Esophagus mucosa (tissue), 1 donor: ENCODE measurements around the gene FHIT. TPM values are rescaled to one million over a fixed set of nuclear protein-coding genes. Genes with fewer than 3 reads are reported as not detected.

Experiments
- ATAC-seq: fragments of 200-7000 bp; cut with Tn5 transposase; one replicate; pipeline ENCODE4 v1.9.1; 2020
- total RNA-seq: library from RNA; stranded (reverse); gene quantifications from one replicate; pipeline ENCODE4 v1.2.4, GENCODE V29; 2023
- donor health status: DM: yes; HTN: yes; CAD: no.

The FHIT gene
- total RNA-seq, result 10.5 TPM

DNA sequence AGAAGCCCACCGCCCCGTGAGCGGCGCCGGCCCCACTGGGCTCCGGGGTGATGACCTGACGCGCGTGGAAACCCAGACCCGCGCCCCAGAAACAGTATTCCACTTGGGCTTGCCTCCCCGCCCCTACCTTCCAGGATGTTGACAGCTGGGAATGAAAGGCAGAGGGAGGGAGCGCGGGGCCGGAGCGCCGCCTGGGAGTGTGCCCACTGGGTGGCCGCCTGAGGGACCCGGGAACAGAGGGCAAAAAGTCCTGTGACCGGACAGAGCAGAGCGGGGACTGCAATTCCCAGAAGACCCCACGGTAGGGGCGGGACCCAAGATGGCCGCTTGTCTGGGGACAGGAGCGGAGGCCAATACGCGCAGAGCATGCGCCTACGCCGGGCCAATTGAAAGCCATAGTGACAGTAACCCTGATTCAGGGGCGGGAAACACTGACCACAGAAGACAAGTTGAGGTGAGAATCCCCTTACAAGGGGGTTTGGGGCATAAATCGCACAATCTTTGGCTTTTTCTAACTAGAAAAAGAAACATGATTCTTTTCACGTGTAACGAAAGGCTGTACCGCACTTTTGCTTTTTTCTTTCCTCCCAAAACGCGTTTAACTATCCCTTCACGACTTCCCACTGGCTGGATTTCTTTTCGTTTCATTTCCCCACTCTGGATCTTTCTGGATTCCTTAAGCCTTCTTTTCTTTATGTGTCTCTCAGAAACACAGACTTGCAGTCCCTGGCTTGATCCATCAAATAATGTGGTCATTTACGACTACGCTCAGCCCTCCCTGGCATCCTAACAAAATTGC is at the start of gene FHIT:
Gene FHIT, minus strand, starts transcription at position 279 of the 799 bp plus-strand sequence.
- ATAC-seq, result peak; percentile 99

DNA sequence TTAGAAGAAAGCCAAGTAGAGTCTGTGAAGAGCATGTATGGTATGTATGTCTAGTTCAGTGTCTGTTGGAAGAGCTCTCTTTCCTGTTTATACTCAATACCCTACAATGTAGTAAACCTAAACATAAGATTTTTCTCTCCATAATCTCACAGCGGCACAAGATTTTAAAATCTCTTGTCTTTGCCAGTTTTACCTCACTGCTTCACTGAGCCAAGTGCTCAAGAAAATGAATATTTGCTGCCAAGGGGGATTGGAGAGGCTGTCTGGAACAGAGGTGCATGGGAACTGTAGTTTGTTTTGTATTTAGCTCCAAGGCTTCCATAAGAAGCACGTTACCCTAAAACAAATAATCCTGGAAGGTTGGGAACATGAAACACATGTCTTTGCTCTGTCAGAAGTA is 49.5 kb upstream of the FHIT start:
- no peak for ATAC-seq

DNA sequence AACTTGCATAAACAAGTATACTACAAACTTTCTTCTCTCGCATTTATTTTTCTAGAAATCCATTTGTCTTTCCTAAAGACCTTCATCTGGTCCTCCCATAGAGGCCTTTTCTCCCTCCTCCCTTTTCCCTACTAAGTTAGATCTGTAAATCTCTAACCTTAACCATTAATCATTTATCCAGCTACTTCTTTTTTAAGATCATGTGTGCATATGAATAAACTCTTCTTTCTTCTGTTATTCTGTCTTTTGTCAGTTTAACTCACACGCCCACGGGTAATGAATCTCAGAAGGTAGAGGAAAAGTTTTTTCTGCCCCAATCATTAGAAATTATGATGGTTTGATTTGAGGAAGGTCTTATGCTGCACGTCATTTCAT is 48.7 kb upstream of the FHIT start:
- no peak for ATAC-seq

DNA sequence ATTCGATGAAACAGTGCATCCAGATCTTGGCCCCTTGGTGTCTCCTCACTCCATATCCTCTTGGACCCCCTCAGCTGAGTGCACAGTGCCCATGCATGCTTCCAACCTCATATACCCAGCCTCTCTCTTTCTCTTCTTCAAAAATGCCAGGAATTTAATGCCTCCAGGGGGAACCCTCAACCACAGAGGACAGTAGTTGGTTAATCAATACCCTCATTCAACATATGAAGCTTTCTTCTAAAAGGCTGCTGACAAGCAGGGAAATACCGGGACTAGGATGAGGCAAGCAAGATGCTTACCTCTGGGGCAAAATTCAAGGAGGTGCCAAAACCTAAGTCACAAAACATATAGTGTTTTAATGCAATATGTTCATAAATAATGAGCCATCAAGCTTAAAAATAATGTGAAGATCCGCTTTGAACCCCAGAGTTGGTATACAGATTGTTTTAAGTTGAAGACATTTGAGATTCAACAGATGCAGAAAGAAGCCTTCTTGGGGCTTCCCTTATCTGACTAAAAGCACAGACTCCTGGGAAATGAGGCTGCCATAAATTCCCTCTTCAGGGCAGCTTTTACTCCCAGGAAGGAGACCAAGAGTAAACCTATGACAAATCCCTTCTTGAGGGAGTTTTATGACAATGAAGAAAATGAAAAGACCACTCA is 48.2 kb upstream of the FHIT start:
- no peak for ATAC-seq

DNA sequence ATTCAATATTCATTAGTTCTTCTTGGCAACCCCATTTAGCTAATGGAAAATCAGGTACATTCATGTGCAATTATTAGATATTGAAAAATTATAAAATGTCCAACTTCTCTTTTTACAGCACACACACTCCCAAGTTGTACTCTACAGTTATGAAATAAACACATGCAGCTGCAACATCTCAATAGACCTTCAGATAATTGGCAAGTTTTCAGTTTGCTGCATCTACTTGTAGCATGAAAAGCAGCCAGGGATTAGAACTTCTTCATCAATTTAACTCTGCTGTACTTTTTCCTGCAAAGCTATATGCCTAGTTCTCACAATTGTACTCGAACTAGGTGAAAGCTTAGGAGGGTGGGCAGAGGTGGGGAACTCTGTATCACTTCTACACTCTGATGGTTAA is 46.6 kb upstream of the FHIT start:
- no peak for ATAC-seq

DNA sequence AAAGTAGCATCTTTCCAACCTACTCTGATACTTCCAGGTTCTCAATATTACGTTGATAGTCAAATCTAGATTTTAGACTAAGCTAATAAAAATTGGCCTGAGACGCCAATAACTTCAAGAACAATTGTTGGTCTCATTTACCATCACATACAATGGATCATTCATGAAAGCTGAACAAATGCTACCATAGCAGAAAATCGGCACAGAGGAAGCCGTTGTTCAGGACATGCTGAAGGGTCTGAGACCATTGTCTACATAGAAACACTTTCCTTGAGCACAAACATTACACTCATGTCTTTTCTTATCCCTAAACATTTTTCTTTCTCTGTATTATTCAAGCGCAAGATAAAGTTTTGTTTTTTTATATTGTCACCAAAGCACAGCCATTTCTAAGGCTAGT is 37.2 kb upstream of the FHIT start:
- no peak for ATAC-seq

DNA sequence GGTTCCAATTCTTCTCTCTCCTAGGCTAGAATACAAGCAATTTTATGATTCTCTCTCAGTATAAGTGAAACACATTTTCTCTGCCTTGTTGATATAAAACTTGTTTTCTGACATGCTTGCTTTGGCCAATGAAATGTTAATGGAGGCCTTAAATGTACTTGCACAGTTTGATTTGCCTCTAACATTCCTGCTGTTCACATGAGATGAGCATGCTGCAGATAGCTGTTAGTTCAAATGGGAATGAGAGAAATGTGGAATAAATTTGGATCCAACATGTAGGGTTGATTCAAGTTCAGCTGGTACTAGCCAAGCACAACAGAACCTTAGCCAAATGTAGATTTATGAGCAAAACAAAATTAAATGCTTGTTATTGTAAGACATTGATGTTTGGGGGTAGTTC is 32.6 kb upstream of the FHIT start:
- no peak for ATAC-seq

DNA sequence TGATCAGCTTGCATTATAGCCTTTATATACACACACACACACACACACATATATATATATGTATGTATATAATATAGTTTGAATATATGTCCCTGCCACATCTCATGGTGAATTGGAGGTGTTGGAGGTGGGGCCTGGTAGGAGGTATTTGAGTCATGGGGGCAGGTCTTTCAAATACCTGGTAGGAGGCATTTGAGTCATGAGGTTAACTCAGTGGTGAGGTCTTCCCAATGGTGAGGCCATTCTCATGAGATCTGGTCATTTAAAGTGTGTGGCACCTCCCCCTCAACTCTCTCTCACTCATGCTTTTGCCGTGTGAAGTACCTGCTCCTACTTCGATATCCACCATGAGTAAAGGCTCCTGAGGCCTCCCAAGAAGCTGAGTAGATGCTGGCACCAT is 27.5 kb upstream of the FHIT start:
- no peak for ATAC-seq

DNA sequence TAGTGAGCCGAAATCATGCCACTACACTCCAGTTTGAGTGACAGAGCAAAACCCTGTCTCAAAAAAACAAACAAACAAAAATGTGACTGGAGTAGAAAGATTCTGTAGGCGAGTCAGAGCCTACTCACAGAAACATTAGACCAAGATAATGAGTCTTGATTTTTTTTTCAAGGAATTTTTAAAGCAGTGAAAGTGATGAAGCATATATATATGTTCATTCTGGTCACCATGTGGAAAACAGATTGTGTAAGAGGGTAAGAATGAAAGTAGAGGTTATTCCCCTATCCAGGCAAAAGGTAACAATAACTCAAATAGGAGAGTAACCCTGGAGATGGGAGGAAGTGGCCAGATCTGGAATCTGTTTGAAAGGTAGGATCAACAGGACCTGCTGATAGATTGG is 26.2 kb upstream of the FHIT start:
- ATAC-seq, result no peak

DNA sequence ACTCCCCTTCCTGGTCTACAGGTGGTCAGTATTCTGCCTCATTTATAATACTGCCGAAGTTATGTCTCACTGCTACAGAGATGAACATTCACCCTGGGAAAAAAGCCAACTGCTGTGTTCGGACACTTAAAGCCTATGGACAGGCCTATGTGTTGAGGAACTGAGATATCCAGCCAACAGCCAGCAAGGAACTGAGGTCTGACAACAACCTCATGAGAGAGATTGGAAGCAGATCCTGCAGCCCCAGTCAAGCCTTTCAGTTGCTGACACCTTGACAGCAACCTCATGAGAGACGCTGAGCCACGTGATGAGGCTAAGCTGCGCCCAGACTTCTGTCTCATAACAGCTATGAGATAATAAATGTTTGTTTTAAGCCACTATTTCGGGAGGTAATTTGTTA is 18.2 kb upstream of the FHIT start:
- ATAC-seq, result no peak

DNA sequence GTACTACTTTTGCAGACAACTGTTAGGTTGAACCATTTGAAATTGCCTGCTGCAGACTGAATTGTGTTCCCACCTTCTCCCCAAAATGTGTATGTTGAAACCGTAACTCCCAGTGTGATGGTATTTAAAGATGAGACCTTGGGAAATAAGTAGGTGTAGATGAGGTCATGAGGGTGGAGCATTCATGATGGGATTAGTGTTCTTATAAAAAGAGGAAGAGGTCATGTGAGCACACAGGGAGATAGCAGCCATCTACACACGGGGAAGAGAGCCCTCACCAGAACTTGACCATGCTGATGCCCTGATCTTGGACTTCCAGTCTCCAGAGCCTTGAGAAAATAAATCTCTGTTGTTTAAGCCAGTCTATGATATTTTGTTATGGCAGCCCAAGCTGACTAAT is 17.4 kb upstream of the FHIT start:
- ATAC-seq, result no peak

DNA sequence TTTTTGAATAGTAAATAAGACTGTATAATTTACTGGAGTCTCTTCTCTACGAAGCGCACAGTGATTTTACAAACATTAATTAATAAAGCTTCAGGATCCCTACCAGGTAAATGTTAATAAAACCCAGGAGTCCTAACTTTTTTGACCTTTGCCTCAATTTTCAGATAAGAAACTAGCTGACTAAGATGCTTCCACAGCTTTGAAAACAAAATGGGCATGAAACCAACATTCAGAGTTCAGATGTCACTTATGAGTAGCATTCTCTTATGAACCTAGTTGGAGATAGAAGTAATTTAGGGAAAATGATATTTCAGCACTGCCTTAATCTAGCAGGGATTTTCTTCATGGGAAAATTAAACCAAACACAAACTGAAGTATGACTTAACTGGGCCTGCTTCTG is 13.0 kb upstream of the FHIT start:
- ATAC-seq, result no peak

DNA sequence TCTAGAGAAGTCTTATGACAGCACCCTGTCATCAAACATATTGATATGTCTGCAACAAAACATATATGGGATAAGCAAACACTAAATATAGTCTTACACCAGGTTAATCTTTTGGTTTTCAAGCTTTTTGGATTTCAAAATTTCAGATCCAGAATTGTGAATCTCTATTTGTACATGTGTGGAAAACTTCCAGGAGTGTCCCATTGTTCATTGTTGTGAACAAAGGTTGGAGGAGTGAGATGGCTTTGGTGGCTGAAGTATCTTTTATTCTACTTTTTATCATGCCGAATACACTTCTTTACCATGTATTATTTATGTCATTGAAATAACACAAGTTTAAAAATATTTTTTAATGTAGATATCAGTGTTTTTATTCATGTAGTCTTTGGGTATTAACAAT is 5.9 kb upstream of the FHIT start:
- ATAC-seq, result no peak

DNA sequence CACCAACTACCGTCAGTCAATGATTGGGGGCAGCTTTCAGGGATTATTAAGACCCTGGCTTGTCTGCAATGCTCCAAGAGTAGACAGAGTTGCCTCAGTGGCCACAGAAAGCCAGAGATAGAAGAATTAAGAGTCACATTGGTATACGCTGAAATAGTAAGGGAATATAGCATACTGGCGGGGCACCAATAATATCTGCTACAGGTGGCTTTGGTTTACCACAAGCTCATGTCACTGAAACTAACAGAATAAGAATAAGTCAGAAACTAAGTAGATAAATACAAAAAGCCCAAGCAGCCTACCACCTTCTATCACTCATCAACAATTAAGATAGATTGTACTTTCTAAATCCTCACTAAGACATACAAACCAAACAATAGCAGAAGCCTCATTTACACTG is 2.5 kb upstream of the FHIT start:
- no peak for ATAC-seq

DNA sequence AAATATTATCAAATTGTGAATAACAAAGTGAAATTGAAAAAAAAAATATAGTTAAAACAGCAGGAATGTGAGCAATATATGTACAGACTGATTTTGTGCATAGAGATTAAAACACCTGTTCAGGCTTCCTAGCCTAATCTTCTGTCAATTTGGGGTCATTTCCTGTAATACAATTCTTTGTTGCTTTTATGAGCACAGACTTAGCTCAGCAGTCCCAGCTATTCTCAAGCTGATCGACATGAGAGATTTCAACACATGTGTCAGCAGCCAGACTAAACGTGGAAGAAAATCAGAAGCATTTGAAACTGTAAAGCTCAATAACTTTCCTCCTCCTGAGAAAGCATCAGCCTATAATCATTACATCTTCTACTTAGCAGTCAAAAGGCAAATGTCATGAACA is 1.6 kb upstream of the FHIT start:
- ATAC-seq, result no peak

DNA sequence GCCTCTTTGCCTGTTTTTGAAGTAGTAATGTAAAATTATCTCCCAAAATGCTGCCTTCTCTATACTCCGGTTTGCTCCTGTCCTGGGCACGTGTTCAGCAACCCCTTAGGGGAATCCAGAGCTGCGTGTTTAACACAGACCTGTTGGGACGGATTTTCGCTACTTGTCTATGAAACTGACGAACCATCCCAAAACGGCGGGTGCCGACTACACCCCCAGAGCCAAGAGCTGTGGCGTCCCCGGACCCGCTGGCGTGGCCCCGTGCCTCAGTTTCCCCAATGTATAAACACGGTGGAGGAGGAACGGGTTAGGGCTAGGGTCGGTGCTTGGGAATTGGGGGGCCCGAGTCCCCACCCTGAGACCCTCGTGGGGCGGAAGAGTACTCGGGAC is 473 bp downstream of the FHIT start:
- peak; percentile 66 for ATAC-seq

DNA sequence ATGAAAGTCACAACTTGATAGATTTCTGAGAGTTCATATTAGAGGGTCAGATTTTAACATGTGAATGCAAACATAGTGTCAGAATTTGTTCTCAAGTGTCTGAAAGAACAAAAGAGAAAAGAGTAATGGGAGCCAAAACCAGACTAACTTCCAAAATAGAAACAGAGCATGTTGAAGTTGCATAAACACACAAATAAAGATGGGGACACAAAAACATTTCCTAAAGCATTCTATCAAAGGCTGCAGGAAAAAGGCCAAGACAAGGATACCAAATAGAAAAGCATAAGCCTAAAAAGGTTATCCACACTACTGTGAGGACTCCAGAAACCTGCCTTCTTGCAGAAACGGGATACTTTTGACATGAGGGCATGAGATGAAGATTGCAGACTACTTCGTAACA is 2.8 kb downstream of the FHIT start:
- ATAC-seq, result no peak

DNA sequence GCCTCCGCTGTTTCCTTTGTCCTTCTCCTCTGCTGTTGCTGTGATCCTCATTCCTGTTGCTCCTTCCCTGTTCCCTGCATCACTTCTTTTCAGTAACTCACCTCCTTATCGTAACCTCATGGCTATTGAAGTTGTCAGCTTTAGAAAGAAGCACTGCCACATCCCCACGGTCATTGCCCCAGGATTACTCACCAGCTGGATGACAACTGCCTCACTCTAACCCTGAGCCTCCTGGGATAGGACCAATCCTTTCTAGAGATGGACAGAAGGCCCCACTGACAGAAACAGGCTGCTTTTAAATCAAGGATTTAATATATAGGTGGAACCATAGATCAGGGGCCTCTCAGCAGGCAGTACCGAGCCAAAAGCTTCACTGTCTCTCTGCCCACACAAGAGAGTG is 4.1 kb downstream of the FHIT start:
- ATAC-seq, result no peak

DNA sequence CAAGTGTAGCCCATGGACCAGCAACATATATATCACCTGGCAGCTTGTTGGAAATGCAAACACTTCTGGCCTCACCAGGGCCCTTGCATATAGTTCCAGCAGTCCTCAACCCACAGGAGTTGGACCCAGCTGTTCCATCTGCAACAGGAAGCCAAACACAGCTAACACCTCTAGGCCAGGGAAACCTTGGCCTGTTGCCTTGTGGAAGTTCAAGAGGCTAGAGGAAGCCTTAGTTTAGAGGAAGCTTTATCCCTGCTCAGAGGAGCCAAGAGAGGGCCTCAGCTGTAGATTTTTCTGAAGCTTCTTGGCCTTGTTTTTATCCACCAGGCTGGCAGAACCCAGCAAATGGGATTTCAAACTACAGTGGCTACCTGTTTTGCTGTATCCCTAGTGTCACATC is 11.4 kb downstream of the FHIT start:
- no peak for ATAC-seq

DNA sequence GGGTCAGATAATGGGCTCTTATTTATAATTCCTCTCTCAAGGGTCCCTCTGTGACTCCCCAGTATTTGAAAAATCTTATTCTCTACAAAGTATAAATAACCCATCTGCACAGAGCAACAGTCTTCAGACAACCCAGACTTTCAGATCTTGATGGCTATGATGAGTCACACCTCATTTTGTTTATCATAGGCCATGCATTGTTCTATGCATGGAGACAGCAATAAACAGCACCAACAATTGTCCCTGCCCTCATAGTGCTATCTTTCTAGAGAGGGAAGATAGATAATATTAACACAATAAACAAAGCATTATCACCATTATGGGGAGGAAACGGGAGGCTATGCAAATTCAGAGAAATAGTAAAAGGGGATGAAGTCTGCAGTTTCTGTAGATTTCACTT is 13.4 kb downstream of the FHIT start:
- ATAC-seq, result no peak

DNA sequence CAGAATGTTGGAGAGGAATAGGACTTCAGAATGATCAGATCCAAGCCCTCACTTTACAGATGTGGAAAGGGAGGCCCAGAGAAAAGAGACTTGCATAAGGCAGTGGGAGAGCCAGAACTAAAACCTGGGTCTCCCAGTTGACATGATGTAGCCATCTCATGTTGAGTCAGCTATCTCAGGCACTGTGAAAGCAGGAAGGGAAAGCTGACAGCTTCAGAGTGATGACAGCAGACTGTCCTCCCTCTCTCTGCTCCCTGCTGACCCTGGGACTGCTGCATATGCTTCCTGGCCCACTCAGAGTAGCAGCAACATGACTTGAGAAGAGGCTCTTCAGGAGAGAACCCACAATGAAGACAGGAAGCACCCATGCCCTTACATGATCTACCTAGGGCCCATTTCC is 14.7 kb downstream of the FHIT start:
- ATAC-seq, result no peak

DNA sequence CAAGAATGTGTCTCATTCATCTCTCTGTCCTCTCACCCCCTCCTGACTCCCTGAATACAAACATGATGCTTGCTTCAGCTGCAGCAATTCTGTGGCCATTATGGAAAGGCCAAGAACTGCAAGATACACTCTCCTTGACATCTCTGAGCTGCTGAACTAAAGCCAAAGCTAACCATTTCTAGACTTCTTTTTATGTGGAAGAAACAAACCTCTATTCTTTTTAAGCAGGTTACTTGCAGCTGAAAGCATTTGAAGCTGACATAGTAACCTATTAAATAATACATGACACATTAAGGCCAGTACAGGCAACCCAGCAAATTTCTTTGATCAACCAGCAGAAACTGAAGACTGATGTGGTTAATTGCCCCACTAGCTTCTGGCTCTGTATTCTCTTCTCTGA is 17.5 kb downstream of the FHIT start:
- ATAC-seq, result no peak

DNA sequence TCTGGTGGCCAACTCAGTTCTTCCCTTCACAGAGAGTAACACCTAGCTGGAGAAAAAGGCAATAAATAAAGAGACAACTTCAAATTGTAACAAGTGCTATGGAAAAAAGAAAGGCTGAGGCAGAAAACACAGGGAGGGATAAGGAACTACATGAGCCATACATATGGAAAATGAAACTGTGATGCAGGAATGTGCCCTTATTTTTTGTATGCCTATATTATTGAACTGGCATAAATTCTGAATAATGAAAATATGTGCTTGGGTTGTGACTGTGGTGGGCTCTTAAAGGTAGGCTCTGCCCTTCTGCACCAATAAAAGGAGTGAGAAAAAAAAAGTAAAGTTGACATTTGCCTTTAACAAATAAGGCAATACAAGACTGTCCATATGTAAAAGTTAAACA is 19.6 kb downstream of the FHIT start:
- no peak for ATAC-seq

DNA sequence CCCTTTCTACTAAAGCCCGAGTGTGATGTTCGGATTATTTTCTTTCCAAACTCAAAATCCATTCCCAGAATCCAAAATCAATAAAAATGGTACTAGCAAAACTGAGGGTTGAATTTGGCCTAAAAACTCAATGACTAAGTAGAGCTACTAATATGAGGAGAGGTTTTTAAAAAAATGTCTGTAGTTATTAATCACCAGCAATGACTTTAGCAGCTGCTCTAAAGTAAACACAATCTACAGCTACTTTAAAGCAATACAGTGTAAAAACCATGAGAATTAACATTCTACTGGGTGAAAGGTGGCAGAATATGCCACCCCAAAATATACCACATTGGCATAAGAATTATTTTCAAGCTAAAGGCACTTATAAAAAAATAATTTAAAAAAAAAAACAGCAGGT is 23.5 kb downstream of the FHIT start:
- no peak for ATAC-seq

DNA sequence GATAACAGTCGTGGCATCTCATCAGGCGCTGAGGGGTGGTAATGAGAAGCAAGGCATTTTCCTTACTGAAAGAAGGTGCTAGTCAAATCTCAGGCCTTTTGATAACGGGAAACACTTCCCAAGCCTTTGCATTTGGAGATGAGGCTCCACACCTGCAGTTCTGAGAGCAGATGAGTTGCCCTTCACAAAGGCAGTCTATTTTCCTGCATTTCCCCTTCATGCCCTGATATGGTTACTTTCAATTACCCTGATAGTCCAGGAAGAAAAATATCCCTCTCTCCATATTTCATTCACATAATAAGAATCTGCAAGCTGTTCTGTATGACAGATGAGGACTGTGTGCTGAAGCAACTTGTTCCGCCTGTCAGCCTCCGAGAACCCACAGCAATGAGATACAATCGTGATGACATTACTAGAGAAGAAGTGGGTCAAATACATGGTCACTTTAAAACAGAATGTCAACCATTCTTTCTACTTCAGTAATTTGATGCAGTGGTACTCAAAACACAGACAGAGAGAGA is 25.0 kb downstream of the FHIT start:
- ATAC-seq, result no peak
